Activated naive CD4-positive, alpha-beta T cell treated with anti-CD3 and anti-CD28 coated beads, Interleukin-2, amount 50 U/mL, for 24 hours (primary cell): ENCODE results near the gene SEMA3D.

Source experiments
- H3K27ac Mint-ChIP-seq: one replicate; pipeline ENCODE4 v1.8.0; 2021; ENCODE audit warnings: mild to moderate bottlenecking, mixed read lengths
- H3K27me3 Mint-ChIP-seq: one replicate; pipeline ENCODE4 v1.8.0; 2021; ENCODE audit warnings: mixed read lengths
- H3K36me3 Mint-ChIP-seq: one replicate; pipeline ENCODE4 v1.8.0; 2021; ENCODE audit warnings: mixed read lengths
- H3K4me1 Mint-ChIP-seq: one replicate; pipeline ENCODE4 v1.8.0; 2021; ENCODE audit warnings: mixed read lengths
- H3K4me3 Mint-ChIP-seq: one replicate; pipeline ENCODE4 v1.8.0; 2021; ENCODE audit warnings: mild to moderate bottlenecking, mixed read lengths
- H3K9me3 Mint-ChIP-seq: one replicate; pipeline ENCODE4 v1.8.0; 2021; ENCODE audit warnings: mixed read lengths

The SEMA3D gene

DNA sequence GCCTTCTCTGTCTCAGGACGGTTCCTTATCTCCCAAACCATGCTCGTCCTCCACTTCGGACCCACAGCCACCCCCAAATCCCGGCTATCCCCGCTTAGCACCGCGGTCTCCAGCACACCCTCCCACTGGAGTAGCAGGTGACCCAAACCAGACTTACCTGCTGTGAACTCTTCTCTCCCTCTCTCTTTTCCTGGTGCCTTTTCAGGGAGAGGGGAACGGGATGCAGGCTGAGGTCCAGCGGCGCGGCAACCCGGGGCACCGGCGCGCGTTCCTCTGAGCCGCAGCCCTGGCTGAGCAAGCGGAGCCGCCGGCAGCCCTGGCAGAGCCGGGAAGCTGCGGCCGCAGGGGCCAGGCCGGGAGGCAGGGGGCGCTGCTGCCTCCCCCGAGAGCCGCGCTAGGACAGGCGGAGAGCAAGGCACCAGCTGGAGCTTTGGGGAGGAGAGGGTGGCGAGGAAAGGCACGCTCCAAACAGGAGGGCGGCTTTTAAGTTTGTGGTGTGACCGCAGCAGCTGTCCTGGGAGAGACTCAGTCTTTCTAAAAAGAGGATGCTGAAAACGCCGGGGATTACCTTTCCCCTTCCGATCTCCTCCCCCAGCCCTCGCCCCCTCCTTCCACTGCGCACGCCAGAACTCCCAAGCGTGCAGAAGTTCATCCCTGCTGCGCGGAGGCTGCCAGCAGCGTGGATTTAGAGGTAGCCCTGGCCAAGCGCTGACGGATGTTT lies at the start of gene SEMA3D:
SEMA3D (minus strand) TSS at position 536 of the 721 bp plus-strand sequence. CDS start 65,165 bp downstream, outside the sequence.
- Mint-ChIP-seq H3K36me3 (no peaks in the 10 kb centered on the region), H3K27ac (no peak within 1 kb of the TSS), H3K4me1 (no peaks in the 10 kb centered on the region), H3K9me3 (no peaks in the 10 kb centered on the region), H3K27me3 (peaks cover 15% of the 10 kb centered on the region), H3K4me3 (no peak within 1 kb of the TSS)

GRCh38 chr7:85234730-85235129 lies 47.9 kb upstream of the SEMA3D start:
- H3K4me3 Mint-ChIP-seq, result no peak overlapping the region
- peaks cover 5% of the 10 kb centered on the region for H3K9me3 Mint-ChIP-seq
- no peaks in the 10 kb centered on the region for H3K4me1 Mint-ChIP-seq
- H3K36me3 Mint-ChIP-seq, result no peaks in the 10 kb centered on the region
- H3K27ac Mint-ChIP-seq, result no peak overlapping the region
- H3K27me3 Mint-ChIP-seq, result no peaks in the 10 kb centered on the region

GRCh38 chr7:85232068-85232467 lies 45.2 kb upstream of the SEMA3D start:
- no peak overlapping the region for H3K4me3 Mint-ChIP-seq
- no peaks in the 10 kb centered on the region for H3K27me3 Mint-ChIP-seq
- H3K27ac Mint-ChIP-seq, result no peak overlapping the region
- H3K9me3 Mint-ChIP-seq, result peaks cover 5% of the 10 kb centered on the region
- no peaks in the 10 kb centered on the region for H3K36me3 Mint-ChIP-seq
- H3K4me1 Mint-ChIP-seq, result no peaks in the 10 kb centered on the region

DNA sequence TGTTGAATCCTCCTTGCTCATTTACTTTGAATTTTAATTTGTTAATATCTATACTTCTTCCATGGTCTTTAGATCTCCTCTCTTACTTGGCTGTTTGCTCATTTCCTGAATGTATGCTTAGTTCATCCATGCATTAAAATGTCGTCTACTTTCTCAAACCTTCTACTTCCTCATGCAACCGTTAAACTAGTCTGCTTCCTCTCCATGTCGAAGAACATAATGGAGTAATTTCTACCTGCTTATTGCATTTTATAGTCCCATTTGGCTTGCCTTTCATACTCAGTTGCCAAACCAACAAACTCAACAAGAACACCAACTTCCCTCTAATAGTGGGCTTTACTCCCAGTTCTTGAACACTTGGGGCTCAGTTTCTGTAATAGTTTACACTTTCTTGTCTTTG lies 43.8 kb upstream of the SEMA3D start:
- Mint-ChIP-seq H3K4me3 (no peak overlapping the region), H3K9me3 (peaks cover 5% of the 10 kb centered on the region), H3K27me3 (no peaks in the 10 kb centered on the region), H3K27ac (no peak overlapping the region), H3K4me1 (no peaks in the 10 kb centered on the region), H3K36me3 (no peaks in the 10 kb centered on the region)

DNA sequence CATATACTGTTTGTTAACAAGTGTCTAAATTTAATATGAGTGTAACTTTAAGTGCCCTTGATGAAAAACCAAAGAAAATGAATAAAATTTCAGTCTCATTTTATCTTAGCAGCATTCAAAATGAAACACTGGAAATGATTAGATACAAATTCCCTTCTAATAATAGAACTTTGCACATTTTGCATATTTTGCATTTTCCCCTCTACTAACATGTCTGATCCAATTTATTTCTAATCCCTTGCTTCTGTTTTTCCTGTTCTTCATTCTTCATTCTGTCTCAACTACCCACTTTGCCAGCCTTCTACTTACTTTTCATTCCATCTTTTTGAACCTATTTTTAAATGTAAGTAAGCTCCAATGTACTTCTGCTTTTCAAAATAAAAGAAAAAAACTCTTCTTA lies 42.7 kb upstream of the SEMA3D start:
- H3K36me3 Mint-ChIP-seq, result no peaks in the 10 kb centered on the region
- H3K27me3 Mint-ChIP-seq, result no peaks in the 10 kb centered on the region
- H3K4me1 Mint-ChIP-seq, result no peaks in the 10 kb centered on the region
- no peak overlapping the region for H3K4me3 Mint-ChIP-seq
- peaks cover 5% of the 10 kb centered on the region for H3K9me3 Mint-ChIP-seq
- H3K27ac Mint-ChIP-seq, result no peak overlapping the region

- H3K36me3 Mint-ChIP-seq, result no peaks in the 10 kb centered on the region
- H3K4me1 Mint-ChIP-seq, result no peaks in the 10 kb centered on the region
- no peak overlapping the region for H3K4me3 Mint-ChIP-seq
- no peak overlapping the region for H3K27ac Mint-ChIP-seq
- H3K9me3 Mint-ChIP-seq, result no peaks in the 10 kb centered on the region
- H3K27me3 Mint-ChIP-seq, result no peaks in the 10 kb centered on the region
Observed at GRCh38 chr7:85226361-85227085, 39.7 kb upstream of the SEMA3D start.

DNA sequence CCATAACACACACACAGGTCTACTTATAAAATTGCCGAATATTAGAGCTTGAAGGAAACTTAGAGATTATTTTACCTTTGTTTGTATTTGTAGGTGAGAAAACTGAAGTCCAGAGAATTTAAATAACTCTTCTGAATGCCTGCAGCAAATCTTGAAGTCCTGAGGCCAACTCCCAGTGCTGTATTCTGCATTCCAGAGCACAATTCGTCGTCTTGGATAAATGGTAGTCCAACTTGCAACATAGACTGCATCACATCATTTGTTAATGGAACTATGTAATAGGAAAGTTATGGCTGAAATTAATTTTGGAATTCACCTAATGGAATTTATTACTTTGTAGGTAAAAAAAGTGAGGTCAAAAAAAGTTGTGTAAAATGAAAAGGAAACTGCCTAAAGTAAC lies 37.3 kb upstream of the SEMA3D start:
- no peak overlapping the region for H3K4me3 Mint-ChIP-seq
- no peaks in the 10 kb centered on the region for H3K9me3 Mint-ChIP-seq

DNA sequence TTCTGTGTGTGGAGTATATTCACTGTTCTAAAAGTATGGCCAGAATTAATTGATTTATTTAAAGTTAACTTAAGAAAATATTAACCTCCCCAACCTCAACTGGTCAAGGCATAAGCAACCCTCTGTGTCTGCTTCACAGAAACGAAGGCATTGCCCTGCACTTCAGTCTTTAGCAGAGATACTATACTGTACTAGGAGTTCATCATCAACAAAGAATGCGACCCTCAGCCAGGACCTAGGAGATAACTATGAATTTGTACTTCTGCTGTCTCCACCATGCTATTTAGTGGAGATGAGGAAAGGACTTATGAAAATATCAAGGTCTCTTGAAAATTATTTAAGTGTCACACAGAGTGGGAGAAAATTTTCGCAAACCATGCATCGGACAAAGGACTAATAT lies 35.7 kb upstream of the SEMA3D start:
- Mint-ChIP-seq H3K27ac (no peak overlapping the region), H3K27me3 (no peaks in the 10 kb centered on the region), H3K36me3 (no peaks in the 10 kb centered on the region), H3K9me3 (no peaks in the 10 kb centered on the region), H3K4me1 (no peaks in the 10 kb centered on the region), H3K4me3 (no peak overlapping the region)

More for the DNA sequence above, 37.3 kb upstream of the SEMA3D start:
- Mint-ChIP-seq H3K27ac (no peak overlapping the region), H3K4me1 (no peaks in the 10 kb centered on the region), H3K36me3 (no peaks in the 10 kb centered on the region), H3K27me3 (no peaks in the 10 kb centered on the region)

DNA sequence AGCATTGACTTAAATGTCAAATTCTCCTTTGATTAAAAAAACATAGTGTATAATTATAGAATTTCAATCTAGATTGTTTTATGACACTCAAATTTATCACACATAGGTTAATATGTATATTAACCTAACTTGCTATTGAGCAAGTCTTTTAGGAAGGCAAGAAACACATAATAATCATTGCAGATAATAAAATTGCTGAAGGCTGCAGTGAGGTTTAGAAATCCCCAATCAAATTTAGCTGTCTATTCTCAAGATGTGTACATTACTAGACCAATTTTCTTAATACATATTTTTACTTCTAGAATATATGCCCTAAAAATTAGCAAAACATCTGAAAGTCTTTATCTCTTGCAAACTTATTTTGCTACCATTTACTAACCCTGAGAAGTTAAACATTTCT lies 34.9 kb upstream of the SEMA3D start:
- H3K36me3 Mint-ChIP-seq, result no peaks in the 10 kb centered on the region
- no peak overlapping the region for H3K4me3 Mint-ChIP-seq
- H3K9me3 Mint-ChIP-seq, result no peaks in the 10 kb centered on the region
- H3K27ac Mint-ChIP-seq, result no peak overlapping the region
- H3K4me1 Mint-ChIP-seq, result no peaks in the 10 kb centered on the region
- no peaks in the 10 kb centered on the region for H3K27me3 Mint-ChIP-seq

DNA sequence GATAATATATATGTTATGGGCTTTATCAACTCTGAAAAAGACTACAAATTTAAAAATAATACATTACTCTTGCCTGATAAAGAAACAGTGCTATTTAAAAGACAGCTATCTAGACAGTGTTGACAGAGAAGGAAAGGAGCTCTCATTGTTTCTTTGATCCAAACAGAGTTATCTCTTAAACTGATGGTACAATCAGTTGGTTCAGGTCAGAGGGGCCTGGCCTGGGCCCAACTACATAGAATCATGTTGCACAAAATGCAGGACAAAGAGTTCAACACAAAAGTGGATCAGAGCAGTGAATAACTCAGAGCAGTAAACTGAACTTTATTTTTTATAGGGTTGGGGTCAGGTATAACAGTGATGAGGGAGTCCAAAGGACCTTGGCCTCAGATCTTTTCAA lies 33.8 kb upstream of the SEMA3D start:
- H3K27ac Mint-ChIP-seq, result no peak overlapping the region
- H3K4me3 Mint-ChIP-seq, result no peak overlapping the region
- H3K4me1 Mint-ChIP-seq, result no peaks in the 10 kb centered on the region
- H3K9me3 Mint-ChIP-seq, result no peaks in the 10 kb centered on the region
- H3K27me3 Mint-ChIP-seq, result no peaks in the 10 kb centered on the region
- no peaks in the 10 kb centered on the region for H3K36me3 Mint-ChIP-seq

DNA sequence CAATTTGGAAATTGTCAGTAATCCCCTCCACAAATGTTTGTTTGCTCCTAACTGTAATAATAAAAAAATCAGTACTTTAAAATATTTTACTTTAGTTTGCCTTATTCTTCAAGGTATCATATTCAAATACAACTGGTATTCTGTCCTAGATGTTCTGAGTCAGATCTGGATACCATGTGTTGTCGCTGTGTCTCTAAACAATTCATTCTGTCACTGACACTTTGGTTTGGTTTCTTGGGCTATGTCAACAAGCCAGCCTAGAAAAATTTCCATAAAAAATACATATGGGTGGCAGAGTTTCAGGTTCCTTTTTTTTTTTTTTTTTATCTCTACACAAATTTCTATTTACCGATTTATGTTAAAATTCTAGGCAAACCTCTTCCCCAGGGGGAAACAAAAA lies 33.2 kb upstream of the SEMA3D start:
- Mint-ChIP-seq H3K27ac (no peak overlapping the region), H3K36me3 (no peaks in the 10 kb centered on the region), H3K4me3 (no peak overlapping the region), H3K27me3 (no peaks in the 10 kb centered on the region), H3K9me3 (no peaks in the 10 kb centered on the region), H3K4me1 (no peaks in the 10 kb centered on the region)

GRCh38 chr7:85217085-85217484 lies 30.2 kb upstream of the SEMA3D start:
- no peaks in the 10 kb centered on the region for H3K27me3 Mint-ChIP-seq
- no peaks in the 10 kb centered on the region for H3K36me3 Mint-ChIP-seq
- H3K9me3 Mint-ChIP-seq, result no peaks in the 10 kb centered on the region
- H3K4me1 Mint-ChIP-seq, result no peaks in the 10 kb centered on the region
- H3K27ac Mint-ChIP-seq, result no peak overlapping the region
- no peak overlapping the region for H3K4me3 Mint-ChIP-seq

DNA sequence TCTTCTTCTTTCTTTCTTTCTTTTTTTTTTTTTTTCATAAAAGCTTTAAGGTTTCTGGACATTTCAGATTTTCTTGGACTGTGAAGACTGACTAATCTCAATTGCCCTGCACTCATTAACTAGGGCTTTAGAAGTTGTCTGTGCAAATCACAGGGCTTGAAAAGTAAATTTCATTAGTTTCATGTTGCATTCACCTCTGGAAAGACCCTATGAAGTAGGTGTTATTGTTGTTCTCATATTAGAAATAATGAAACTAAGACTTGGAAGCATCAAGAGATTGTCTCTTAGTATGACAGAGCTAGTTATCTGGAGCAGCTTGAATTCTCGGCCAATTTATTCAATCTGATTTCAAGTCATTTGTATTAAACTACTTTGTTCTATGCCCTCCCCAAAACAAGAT lies 28.2 kb upstream of the SEMA3D start:
- H3K36me3 Mint-ChIP-seq, result no peaks in the 10 kb centered on the region
- H3K4me1 Mint-ChIP-seq, result no peaks in the 10 kb centered on the region
- no peak overlapping the region for H3K27ac Mint-ChIP-seq
- H3K27me3 Mint-ChIP-seq, result no peaks in the 10 kb centered on the region
- H3K4me3 Mint-ChIP-seq, result no peak overlapping the region
- no peaks in the 10 kb centered on the region for H3K9me3 Mint-ChIP-seq

DNA sequence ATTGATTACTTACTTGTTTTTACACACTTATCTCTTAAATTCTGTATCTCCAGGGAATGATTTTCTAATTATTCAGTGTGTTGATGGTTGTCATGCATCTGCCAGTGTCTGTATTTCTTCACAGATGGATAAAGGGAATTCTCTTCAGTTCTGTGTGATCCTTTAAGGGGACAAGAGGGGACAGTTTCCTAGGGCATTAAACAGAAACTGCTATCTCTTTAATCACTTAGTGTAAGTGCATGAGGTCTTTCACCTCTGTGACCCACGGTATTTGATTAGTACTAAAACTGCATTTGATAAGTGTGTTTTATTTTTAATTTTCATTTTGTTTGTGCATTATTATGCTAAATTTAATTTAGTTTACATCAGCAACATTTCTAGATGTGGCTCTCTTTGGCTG lies 26.6 kb upstream of the SEMA3D start:
- Mint-ChIP-seq H3K9me3 (no peaks in the 10 kb centered on the region), H3K36me3 (no peaks in the 10 kb centered on the region), H3K27ac (no peak overlapping the region), H3K4me1 (no peaks in the 10 kb centered on the region), H3K4me3 (no peak overlapping the region), H3K27me3 (no peaks in the 10 kb centered on the region)

- H3K9me3 Mint-ChIP-seq, result no peaks in the 10 kb centered on the region
- H3K4me3 Mint-ChIP-seq, result no peak overlapping the region
- no peaks in the 10 kb centered on the region for H3K27me3 Mint-ChIP-seq
- no peak overlapping the region for H3K27ac Mint-ChIP-seq
- H3K4me1 Mint-ChIP-seq, result no peaks in the 10 kb centered on the region
- no peaks in the 10 kb centered on the region for H3K36me3 Mint-ChIP-seq
Observed at GRCh38 chr7:85205754-85206153, 18.9 kb upstream of the SEMA3D start.

- no peaks in the 10 kb centered on the region for H3K9me3 Mint-ChIP-seq
- H3K27ac Mint-ChIP-seq, result no peak overlapping the region
- no peaks in the 10 kb centered on the region for H3K27me3 Mint-ChIP-seq
- no peaks in the 10 kb centered on the region for H3K4me1 Mint-ChIP-seq
- H3K36me3 Mint-ChIP-seq, result no peaks in the 10 kb centered on the region
- no peak overlapping the region for H3K4me3 Mint-ChIP-seq
Observed at GRCh38 chr7:85204496-85204895, 17.6 kb upstream of the SEMA3D start.
